ENCODE data around the gene PGD. TPM values are rescaled to one million over a fixed set of nuclear protein-coding genes. Genes with fewer than 3 reads are reported as not detected.
A peak's percentile ranks its signal among the peaks of the same experiment; 100 is the strongest.

PGD gene
- 223 TPM for polyA plus RNA-seq (2013)

DNA sequence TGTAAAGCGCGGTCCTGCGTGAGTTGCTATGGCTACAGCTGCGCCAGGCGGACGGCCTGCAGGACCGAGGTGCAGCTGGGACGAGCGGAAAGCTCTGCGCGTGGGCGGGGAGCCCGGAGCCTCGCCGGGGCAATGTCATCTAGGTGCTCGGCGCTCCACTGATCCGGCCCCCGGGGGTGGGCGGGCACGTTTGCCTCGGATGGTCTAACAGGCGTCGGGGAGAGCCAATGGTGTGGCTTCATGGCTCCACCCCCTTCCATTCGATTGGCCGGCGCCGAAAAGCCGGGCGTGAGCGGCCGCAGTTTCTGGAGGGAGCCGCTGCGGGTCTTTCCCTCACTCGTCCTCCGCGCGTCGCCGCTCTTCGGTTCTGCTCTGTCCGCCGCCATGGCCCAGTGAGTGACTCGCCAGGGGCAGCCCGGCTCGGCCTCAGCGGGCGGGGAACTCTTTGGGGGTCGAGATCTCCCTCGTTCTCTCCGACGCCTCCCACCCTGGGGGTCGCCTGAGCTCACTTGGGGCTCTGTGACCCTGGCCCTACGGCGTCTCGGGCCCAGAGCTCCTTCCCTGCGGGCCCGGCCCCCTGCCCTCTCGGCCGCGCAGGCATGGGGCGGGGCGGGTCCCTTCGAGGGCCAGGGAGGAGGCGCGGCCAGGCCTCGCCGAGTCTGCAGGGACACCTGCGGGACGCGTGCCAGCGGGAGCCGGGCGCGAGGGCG is at the start of gene PGD:
Gene PGD (plus strand): TSS at position 331 of the 710 bp plus-strand sequence. CDS start 54 bp downstream, at position 385.
- CTCF ChIA-PET: interaction anchor here (0.6 to 6.3 kb wide), 10 partner anchors 12 to 490 kb away, joined by 3 to 56 read pairs (median 4); no protein-coding TSS in a partner anchor
- Histone ChIP-seq H3K9me3 (ENCODE audit: control extremely low read depth in 1 of 5, control insufficient read depth in 4 of 5, insufficient read depth in 2 of 5, low read depth in 1 of 5, low read length in 4 of 5) (peaks cover 0 to 6% (median 0%) of the 10 kb centered on the region in 5 experiments), H3K27me3 (replicated peaks in 2 of 5; ENCODE audit: control insufficient read depth in 4 of 5, insufficient read depth in 5 of 5, low read length in 4 of 5) (no peaks in the 10 kb centered on the region), H3K4me3 (ENCODE audit: control insufficient read depth in 1 of 7, extremely low read depth in 1 of 7, insufficient read depth in 4 of 7, low read depth in 2 of 7, low read length in 6 of 7) (peak within 1 kb of the TSS; percentile 74 to 97 (median 92)), H3K27ac (ENCODE audit: insufficient read depth in 1 of 2, low read depth in 1 of 2, low read length in 2 of 2, poor library complexity in 1 of 2, severe bottlenecking in 2 of 2) (peak within 1 kb of the TSS in 1 of 2 experiments; percentile 81), H3K36me3 (ENCODE audit: control insufficient read depth in 4 of 4, insufficient read depth in 4 of 4, low read length in 3 of 4) (peaks cover 2 to 19% (median 11%) of the 10 kb centered on the region in 4 experiments), H3K4me1 (ENCODE audit: control extremely low read depth in 1 of 4, control insufficient read depth in 4 of 4, insufficient read depth in 4 of 4, low read length in 3 of 4) (peaks cover 7 to 33% (median 20%) of the 10 kb centered on the region in 4 experiments)
- peak; percentile 97 to 99 (median 99) for DNase-seq
- WGBS (ENCODE audit: insufficient coverage): 0% methylated on average over 71 of the region's 76 CpGs
- POLR2A ChIA-PET: interaction anchor here (1.1 to 2.0 kb wide), 4 partner anchors 11 to 31 kb away, joined by 3 to 22 read pairs (median 4); partner anchors contain the start of gene CENPS

DNA sequence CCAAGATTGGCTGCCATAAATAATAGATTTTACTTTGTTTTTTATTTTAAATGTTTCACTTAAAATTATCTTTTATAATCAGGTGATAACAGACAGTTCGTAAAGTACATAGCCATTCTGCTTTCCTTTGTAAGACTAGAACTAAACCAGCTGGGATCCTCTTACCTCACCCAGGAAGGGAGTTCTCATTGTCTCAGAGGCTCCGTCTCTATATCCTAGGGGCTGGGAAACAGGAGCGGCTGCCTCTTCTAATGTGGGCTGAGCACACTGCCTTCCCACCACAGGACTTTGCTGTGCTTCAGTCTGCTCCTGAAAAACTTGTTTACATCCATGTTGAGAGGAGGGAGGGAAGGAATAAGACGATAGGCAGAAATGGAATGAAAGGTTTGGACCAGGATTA is 45.6 kb upstream of the PGD start:
- Histone ChIP-seq H3K27me3 (replicated peaks in 2 of 5; ENCODE audit: control insufficient read depth in 4 of 5, insufficient read depth in 5 of 5, low read length in 4 of 5) (no peaks in the 10 kb centered on the region), H3K4me1 (ENCODE audit: control extremely low read depth in 1 of 4, control insufficient read depth in 4 of 4, insufficient read depth in 4 of 4, low read length in 3 of 4) (no peaks in the 10 kb centered on the region), H3K4me3 (ENCODE audit: control insufficient read depth in 1 of 7, extremely low read depth in 1 of 7, insufficient read depth in 4 of 7, low read depth in 2 of 7, low read length in 6 of 7) (no peak overlapping the region), H3K9me3 (ENCODE audit: control extremely low read depth in 1 of 5, control insufficient read depth in 4 of 5, insufficient read depth in 2 of 5, low read depth in 1 of 5, low read length in 4 of 5) (no peaks in the 10 kb centered on the region), H3K36me3 (ENCODE audit: control insufficient read depth in 4 of 4, insufficient read depth in 4 of 4, low read length in 3 of 4) (peaks cover 3 to 13% (median 4%) of the 10 kb centered on the region in 4 experiments), H3K27ac (ENCODE audit: insufficient read depth in 1 of 2, low read depth in 1 of 2, low read length in 2 of 2, poor library complexity in 1 of 2, severe bottlenecking in 2 of 2) (no peak overlapping the region)
- POLR2A ChIA-PET: no interaction called here
- 89% methylated on average over 4 of the region's 4 CpGs for WGBS (ENCODE audit: insufficient coverage)
- DNase-seq: no peak
- CTCF ChIA-PET: no interaction called here

DNA sequence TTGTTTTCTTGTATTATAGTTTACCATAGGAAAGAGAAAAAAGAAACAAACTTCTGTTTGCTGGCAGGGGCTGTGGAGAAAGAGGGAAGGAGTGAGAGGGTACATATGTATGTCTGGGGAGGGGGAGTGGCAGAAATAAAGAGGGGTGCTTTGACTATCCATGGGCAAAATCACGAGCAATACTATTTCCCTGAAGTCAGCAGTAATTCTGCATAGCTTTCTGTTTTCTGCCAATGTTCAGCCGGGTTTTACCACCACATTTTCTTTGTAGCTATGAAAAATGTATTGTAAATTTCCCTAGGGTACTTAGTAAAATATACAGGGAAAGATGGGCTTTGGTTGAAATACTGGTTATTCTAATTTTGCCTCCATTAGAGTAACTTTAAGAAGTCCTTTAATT is 45.2 kb upstream of the PGD start:
- ChIA-PET CTCF (no interaction called here), POLR2A (no interaction called here)
- Histone ChIP-seq H3K9me3 (ENCODE audit: control extremely low read depth in 1 of 5, control insufficient read depth in 4 of 5, insufficient read depth in 2 of 5, low read depth in 1 of 5, low read length in 4 of 5) (no peaks in the 10 kb centered on the region), H3K27me3 (replicated peaks in 2 of 5; ENCODE audit: control insufficient read depth in 4 of 5, insufficient read depth in 5 of 5, low read length in 4 of 5) (no peaks in the 10 kb centered on the region), H3K4me1 (ENCODE audit: control extremely low read depth in 1 of 4, control insufficient read depth in 4 of 4, insufficient read depth in 4 of 4, low read length in 3 of 4) (no peaks in the 10 kb centered on the region), H3K27ac (ENCODE audit: insufficient read depth in 1 of 2, low read depth in 1 of 2, low read length in 2 of 2, poor library complexity in 1 of 2, severe bottlenecking in 2 of 2) (no peak overlapping the region), H3K4me3 (ENCODE audit: control insufficient read depth in 1 of 7, extremely low read depth in 1 of 7, insufficient read depth in 4 of 7, low read depth in 2 of 7, low read length in 6 of 7) (no peak overlapping the region), H3K36me3 (ENCODE audit: control insufficient read depth in 4 of 4, insufficient read depth in 4 of 4, low read length in 3 of 4) (peaks cover 0 to 10% (median 3%) of the 10 kb centered on the region in 4 experiments)
- no peak for DNase-seq
- no CpG with 5 or more reads among the region's 2 CpGs for WGBS (ENCODE audit: insufficient coverage)

DNA sequence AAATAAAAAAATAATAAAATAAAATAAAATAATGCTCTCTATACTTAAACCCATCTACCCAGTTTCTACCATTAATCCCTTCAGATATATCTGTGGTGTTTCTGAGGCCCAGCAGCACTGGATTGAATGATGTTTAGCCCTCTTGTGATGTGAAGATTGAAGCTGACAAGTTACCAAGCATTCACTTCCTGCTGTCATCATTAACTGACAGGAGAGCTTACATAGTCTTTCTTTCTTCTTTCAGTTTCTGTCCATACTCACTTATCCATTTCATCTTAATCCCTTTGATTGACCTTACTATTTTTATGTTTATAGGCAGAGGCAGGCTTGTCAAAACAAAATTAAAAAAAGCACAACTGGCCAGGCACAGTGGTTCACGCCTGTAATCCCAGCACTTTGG is 38.8 kb upstream of the PGD start:
- no peaks in the 10 kb centered on the region for H3K9me3 ChIP-seq (ENCODE audit: control extremely low read depth in 1 of 5, control insufficient read depth in 4 of 5, insufficient read depth in 2 of 5, low read depth in 1 of 5, low read length in 4 of 5)
- ChIA-PET CTCF (interaction anchor here (1.6 kb wide), 1 partner anchor 69 kb away, joined by 4 read pairs; no protein-coding TSS in a partner anchor), POLR2A (no interaction called here)
- H3K4me3 ChIP-seq (ENCODE audit: control insufficient read depth in 1 of 7, extremely low read depth in 1 of 7, insufficient read depth in 4 of 7, low read depth in 2 of 7, low read length in 6 of 7): no peak overlapping the region
- H3K27ac ChIP-seq (ENCODE audit: insufficient read depth in 1 of 2, low read depth in 1 of 2, low read length in 2 of 2, poor library complexity in 1 of 2, severe bottlenecking in 2 of 2): no peak overlapping the region
- H3K4me1 ChIP-seq (ENCODE audit: control extremely low read depth in 1 of 4, control insufficient read depth in 4 of 4, insufficient read depth in 4 of 4, low read length in 3 of 4): no peaks in the 10 kb centered on the region
- WGBS (ENCODE audit: insufficient coverage): no CpG with 5 or more reads among the region's 1 CpG
- peaks cover 2 to 11% (median 4%) of the 10 kb centered on the region in 4 experiments for H3K36me3 ChIP-seq (ENCODE audit: control insufficient read depth in 4 of 4, insufficient read depth in 4 of 4, low read length in 3 of 4)
- H3K27me3 ChIP-seq (replicated peaks in 2 of 5; ENCODE audit: control insufficient read depth in 4 of 5, insufficient read depth in 5 of 5, low read length in 4 of 5): no peaks in the 10 kb centered on the region
- peak in 1 of 3 donors; percentile 8 for DNase-seq

DNA sequence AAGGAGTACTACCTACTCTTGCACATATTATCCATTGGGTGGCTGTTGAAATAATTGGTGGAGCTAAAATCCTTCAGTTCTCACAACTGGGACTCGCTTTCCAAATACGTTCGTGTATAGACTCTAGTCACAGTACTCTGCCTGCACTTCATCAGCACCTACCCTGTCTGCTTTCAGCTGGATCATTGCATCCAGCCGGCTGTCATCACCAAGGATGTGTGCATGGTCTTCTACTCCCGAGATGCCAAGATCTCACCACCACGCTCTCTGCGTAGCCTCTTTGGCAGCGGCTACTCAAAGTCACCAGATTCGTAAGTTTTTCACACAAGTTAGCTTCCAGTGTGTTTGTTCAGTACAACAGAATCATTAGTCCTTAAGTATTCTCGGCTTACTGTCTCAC is 37.3 kb upstream of the PGD start:
- no peak for DNase-seq
- CTCF ChIA-PET: interaction anchor here (0.7 to 1.4 kb wide), 2 partner anchors 13 to 542 kb away, joined by 3 to 4 read pairs; no protein-coding TSS in a partner anchor
- POLR2A ChIA-PET: no interaction called here
- Histone ChIP-seq H3K4me3 (ENCODE audit: control insufficient read depth in 1 of 7, extremely low read depth in 1 of 7, insufficient read depth in 4 of 7, low read depth in 2 of 7, low read length in 6 of 7) (no peak overlapping the region), H3K9me3 (ENCODE audit: control extremely low read depth in 1 of 5, control insufficient read depth in 4 of 5, insufficient read depth in 2 of 5, low read depth in 1 of 5, low read length in 4 of 5) (no peaks in the 10 kb centered on the region), H3K27ac (ENCODE audit: insufficient read depth in 1 of 2, low read depth in 1 of 2, low read length in 2 of 2, poor library complexity in 1 of 2, severe bottlenecking in 2 of 2) (no peak overlapping the region), H3K27me3 (replicated peaks in 2 of 5; ENCODE audit: control insufficient read depth in 4 of 5, insufficient read depth in 5 of 5, low read length in 4 of 5) (no peaks in the 10 kb centered on the region), H3K36me3 (ENCODE audit: control insufficient read depth in 4 of 4, insufficient read depth in 4 of 4, low read length in 3 of 4) (peaks cover 2 to 18% (median 9%) of the 10 kb centered on the region in 4 experiments), H3K4me1 (ENCODE audit: control extremely low read depth in 1 of 4, control insufficient read depth in 4 of 4, insufficient read depth in 4 of 4, low read length in 3 of 4) (no peaks in the 10 kb centered on the region)
- over 99% methylated on average over 10 of the region's 10 CpGs for WGBS (ENCODE audit: insufficient coverage)

DNA sequence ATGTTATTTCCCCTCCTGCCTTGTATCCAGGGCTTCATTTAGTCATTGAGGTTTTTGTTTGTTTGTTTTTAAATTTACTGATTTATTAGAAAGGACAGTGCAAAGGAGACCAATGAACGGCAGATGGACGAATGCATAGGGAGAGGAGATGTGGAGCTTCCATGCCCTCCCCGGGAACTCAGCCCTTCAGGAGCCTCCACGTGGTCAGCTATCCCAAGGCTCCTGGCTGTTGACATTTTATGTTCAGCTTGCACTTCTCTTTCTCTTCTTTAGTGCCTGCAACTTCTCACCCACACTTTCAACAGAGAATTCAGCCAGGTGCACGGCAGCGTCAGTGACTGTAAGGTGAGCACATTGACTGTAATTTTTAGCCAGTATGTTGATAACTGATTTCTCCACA is 30.7 kb upstream of the PGD start:
- CTCF ChIA-PET: interaction anchor here (1.7 to 2.4 kb wide), 3 partner anchors 10 to 126 kb away, joined by 5 to 7 read pairs (median 6); no protein-coding TSS in a partner anchor
- POLR2A ChIA-PET: no interaction called here
- H3K9me3 ChIP-seq (ENCODE audit: control extremely low read depth in 1 of 5, control insufficient read depth in 4 of 5, insufficient read depth in 2 of 5, low read depth in 1 of 5, low read length in 4 of 5): no peaks in the 10 kb centered on the region
- WGBS (ENCODE audit: insufficient coverage): 100% methylated on average over 4 of the region's 6 CpGs
- no peaks in the 10 kb centered on the region for H3K27me3 ChIP-seq (replicated peaks in 2 of 5; ENCODE audit: control insufficient read depth in 4 of 5, insufficient read depth in 5 of 5, low read length in 4 of 5)
- no peak overlapping the region for H3K4me3 ChIP-seq (ENCODE audit: control insufficient read depth in 1 of 7, extremely low read depth in 1 of 7, insufficient read depth in 4 of 7, low read depth in 2 of 7, low read length in 6 of 7)
- no peak overlapping the region for H3K27ac ChIP-seq (ENCODE audit: insufficient read depth in 1 of 2, low read depth in 1 of 2, low read length in 2 of 2, poor library complexity in 1 of 2, severe bottlenecking in 2 of 2)
- DNase-seq: no peak
- H3K36me3 ChIP-seq (ENCODE audit: control insufficient read depth in 4 of 4, insufficient read depth in 4 of 4, low read length in 3 of 4): peaks cover 4 to 27% (median 18%) of the 10 kb centered on the region in 4 experiments
- peaks cover 0 to 5% (median 0%) of the 10 kb centered on the region in 4 experiments for H3K4me1 ChIP-seq (ENCODE audit: control extremely low read depth in 1 of 4, control insufficient read depth in 4 of 4, insufficient read depth in 4 of 4, low read length in 3 of 4)

DNA sequence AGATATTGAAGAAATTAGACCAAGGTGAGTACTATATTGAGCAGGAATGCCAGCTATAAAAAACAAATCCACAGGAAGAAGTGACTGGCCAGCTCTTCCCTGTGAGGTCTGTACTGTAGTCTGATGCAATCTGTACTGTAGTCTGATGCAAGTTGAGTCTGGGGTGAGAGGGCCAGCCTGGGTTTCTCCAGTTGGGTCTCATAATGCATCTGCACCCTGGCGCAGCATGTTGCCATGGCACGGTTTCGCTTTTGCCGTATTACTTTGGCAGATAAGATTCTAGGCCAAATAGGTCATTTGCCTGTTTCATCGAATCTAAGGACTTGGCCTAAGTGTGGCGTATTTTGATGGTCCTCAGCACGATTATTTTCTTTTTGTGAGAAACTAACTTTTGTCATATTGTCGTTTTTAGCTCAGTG is 24.4 kb upstream of the PGD start:
- peaks cover 5 to 47% (median 34%) of the 10 kb centered on the region in 4 experiments for H3K36me3 ChIP-seq (ENCODE audit: control insufficient read depth in 4 of 4, insufficient read depth in 4 of 4, low read length in 3 of 4)
- ChIA-PET POLR2A (interaction anchor here (1.0 kb wide), 1 partner anchor 9 kb away, joined by 3 read pairs; no protein-coding TSS in a partner anchor), CTCF (interaction anchor here (0.8 to 2.5 kb wide), 11 partner anchors 9 to 165 kb away, joined by 3 to 13 read pairs (median 3); partner anchors contain the start of gene CENPS)
- peaks cover 0 to 8% (median 0%) of the 10 kb centered on the region in 4 experiments for H3K4me1 ChIP-seq (ENCODE audit: control extremely low read depth in 1 of 4, control insufficient read depth in 4 of 4, insufficient read depth in 4 of 4, low read length in 3 of 4)
- no peak for DNase-seq
- 97% methylated on average over 8 of the region's 8 CpGs for WGBS (ENCODE audit: insufficient coverage)
- no peaks in the 10 kb centered on the region for H3K27me3 ChIP-seq (replicated peaks in 2 of 5; ENCODE audit: control insufficient read depth in 4 of 5, insufficient read depth in 5 of 5, low read length in 4 of 5)
- no peak overlapping the region for H3K4me3 ChIP-seq (ENCODE audit: control insufficient read depth in 1 of 7, extremely low read depth in 1 of 7, insufficient read depth in 4 of 7, low read depth in 2 of 7, low read length in 6 of 7)
- no peak overlapping the region for H3K27ac ChIP-seq (ENCODE audit: insufficient read depth in 1 of 2, low read depth in 1 of 2, low read length in 2 of 2, poor library complexity in 1 of 2, severe bottlenecking in 2 of 2)
- H3K9me3 ChIP-seq (ENCODE audit: control extremely low read depth in 1 of 5, control insufficient read depth in 4 of 5, insufficient read depth in 2 of 5, low read depth in 1 of 5, low read length in 4 of 5): no peaks in the 10 kb centered on the region

Data from common myeloid progenitor, CD34-positive (primary cell).